ENCODE measurements around the gene PLCE1. TPM values are rescaled to one million over a fixed set of nuclear protein-coding genes. Genes with fewer than 3 reads are reported as not detected.

The PLCE1 gene
- total RNA-seq, 1 donor from 2014 or later, result 0.47 TPM

- Histone ChIP-seq H3K4me3 (no peak overlapping the region), H3K27ac (no peak overlapping the region), H3F3A (ENCODE audit: low read depth) (no peaks in the 10 kb centered on the region), H3K9ac (no peak overlapping the region), H3K36me3 (no peaks in the 10 kb centered on the region), H3K4me2 (no peak overlapping the region), H2AFZ (replicated peaks) (no peak overlapping the region), H3K27me3 (no peaks in the 10 kb centered on the region), H3K9me3 (ENCODE audit: low read depth) (no peaks in the 10 kb centered on the region), H3K4me1 (no peaks in the 10 kb centered on the region), H3K79me2 (ENCODE audit: low read depth) (no peaks in the 10 kb centered on the region), H4K20me1 (ENCODE audit: low read depth) (no peaks in the 10 kb centered on the region)
- no peaks in the 10 kb centered on the region for H3K36me3 Mint-ChIP-seq
- peaks cover 9% of the 10 kb centered on the region for H3K4me1 Mint-ChIP-seq
- no peak overlapping the region for H3K4me3 Mint-ChIP-seq
- H3K27me3 Mint-ChIP-seq (ENCODE audit: insufficient read depth, low read depth), result no peaks in the 10 kb centered on the region
- no peak for DNase-seq (ENCODE audit: low spot score)
- TF ChIP-seq EZH2phosphoT487 (IDR thresholded peaks at IDR 0.05), result no peak
- TF ChIP-seq EZH2 (IDR thresholded peaks at IDR 0.05), result no peak
- TF ChIP-seq, protein P1, sequence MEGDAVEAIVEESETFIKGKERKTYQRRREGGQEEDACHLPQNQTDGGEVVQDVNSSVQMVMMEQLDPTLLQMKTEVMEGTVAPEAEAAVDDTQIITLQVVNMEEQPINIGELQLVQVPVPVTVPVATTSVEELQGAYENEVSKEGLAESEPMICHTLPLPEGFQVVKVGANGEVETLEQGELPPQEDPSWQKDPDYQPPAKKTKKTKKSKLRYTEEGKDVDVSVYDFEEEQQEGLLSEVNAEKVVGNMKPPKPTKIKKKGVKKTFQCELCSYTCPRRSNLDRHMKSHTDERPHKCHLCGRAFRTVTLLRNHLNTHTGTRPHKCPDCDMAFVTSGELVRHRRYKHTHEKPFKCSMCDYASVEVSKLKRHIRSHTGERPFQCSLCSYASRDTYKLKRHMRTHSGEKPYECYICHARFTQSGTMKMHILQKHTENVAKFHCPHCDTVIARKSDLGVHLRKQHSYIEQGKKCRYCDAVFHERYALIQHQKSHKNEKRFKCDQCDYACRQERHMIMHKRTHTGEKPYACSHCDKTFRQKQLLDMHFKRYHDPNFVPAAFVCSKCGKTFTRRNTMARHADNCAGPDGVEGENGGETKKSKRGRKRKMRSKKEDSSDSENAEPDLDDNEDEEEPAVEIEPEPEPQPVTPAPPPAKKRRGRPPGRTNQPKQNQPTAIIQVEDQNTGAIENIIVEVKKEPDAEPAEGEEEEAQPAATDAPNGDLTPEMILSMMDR (IDR thresholded peaks at IDR 0.05), result no peak
- H3K27ac Mint-ChIP-seq, result no peak overlapping the region
- no peaks in the 10 kb centered on the region for H3K9me3 Mint-ChIP-seq
These were observed 46.2 kb upstream of the PLCE1 start for GRCh38 chr10:93947524-93947923.

- no peaks in the 10 kb centered on the region for H3K27me3 ChIP-seq
- TF ChIP-seq EZH2phosphoT487 (IDR thresholded peaks at IDR 0.05) (no peak), EZH2 (IDR thresholded peaks at IDR 0.05) (no peak)
- TF ChIP-seq, protein P1 (IDR thresholded peaks at IDR 0.05), result no peak
- no peaks in the 10 kb centered on the region for H3K9me3 ChIP-seq (ENCODE audit: low read depth)
- no peak overlapping the region for H3K27ac ChIP-seq
- no peaks in the 10 kb centered on the region for H3K79me2 ChIP-seq (ENCODE audit: low read depth)
- Mint-ChIP-seq H3K27me3 (ENCODE audit: insufficient read depth, low read depth) (no peaks in the 10 kb centered on the region), H3K4me3 (no peak overlapping the region), H3K4me1 (peaks cover 5% of the 10 kb centered on the region), H3K27ac (no peak overlapping the region), H3K9me3 (no peaks in the 10 kb centered on the region), H3K36me3 (no peaks in the 10 kb centered on the region)
- no peak for DNase-seq (ENCODE audit: low spot score)
- no peak overlapping the region for H2AFZ ChIP-seq (replicated peaks)
- no peaks in the 10 kb centered on the region for H3K4me1 ChIP-seq
- no peak overlapping the region for H3K4me2 ChIP-seq
- no peak overlapping the region for H3K4me3 ChIP-seq
- no peaks in the 10 kb centered on the region for H4K20me1 ChIP-seq (ENCODE audit: low read depth)
- H3F3A ChIP-seq (ENCODE audit: low read depth), result no peaks in the 10 kb centered on the region
- no peaks in the 10 kb centered on the region for H3K36me3 ChIP-seq
- H3K9ac ChIP-seq, result no peak overlapping the region
These were observed 41.8 kb upstream of the PLCE1 start for GRCh38 chr10:93951905-93952304.

GRCh38 chr10:93954299-93954698 lies 39.4 kb upstream of the PLCE1 start:
- Histone ChIP-seq H3K4me2 (no peak overlapping the region), H3K36me3 (no peaks in the 10 kb centered on the region), H3K27ac (no peak overlapping the region), H3K4me3 (no peak overlapping the region), H3F3A (ENCODE audit: low read depth) (no peaks in the 10 kb centered on the region), H3K9me3 (ENCODE audit: low read depth) (no peaks in the 10 kb centered on the region), H3K79me2 (ENCODE audit: low read depth) (no peaks in the 10 kb centered on the region), H3K27me3 (no peaks in the 10 kb centered on the region), H3K4me1 (no peaks in the 10 kb centered on the region), H4K20me1 (ENCODE audit: low read depth) (no peaks in the 10 kb centered on the region), H3K9ac (no peak overlapping the region), H2AFZ (replicated peaks) (no peak overlapping the region)
- peaks cover 3% of the 10 kb centered on the region for H3K27me3 Mint-ChIP-seq (ENCODE audit: insufficient read depth, low read depth)
- DNase-seq (ENCODE audit: low spot score), result no peak
- H3K36me3 Mint-ChIP-seq, result no peaks in the 10 kb centered on the region
- no peak overlapping the region for H3K27ac Mint-ChIP-seq
- no peaks in the 10 kb centered on the region for H3K9me3 Mint-ChIP-seq
- no peaks in the 10 kb centered on the region for H3K4me1 Mint-ChIP-seq
- H3K4me3 Mint-ChIP-seq, result no peak overlapping the region
- TF ChIP-seq EZH2phosphoT487 (IDR thresholded peaks at IDR 0.05), result no peak
- no peak for TF ChIP-seq EZH2 (IDR thresholded peaks at IDR 0.05)
- TF ChIP-seq, protein P1 (IDR thresholded peaks at IDR 0.05), result no peak

Data from neural progenitor cell (in vitro differentiated cells).